GM19351 (cell line): ENCODE measurements around the gene ERVFRD-1.

Source experiments
- ATAC-seq: cut with Tn5 transposase; IDR thresholded peaks from one replicate; pipeline ENCODE4 v1.9.1; 2021; ENCODE audit warnings: mild to moderate bottlenecking, moderate library complexity; ENCODE audit not compliant: unreplicated experiment

ERVFRD-1 gene

DNA sequence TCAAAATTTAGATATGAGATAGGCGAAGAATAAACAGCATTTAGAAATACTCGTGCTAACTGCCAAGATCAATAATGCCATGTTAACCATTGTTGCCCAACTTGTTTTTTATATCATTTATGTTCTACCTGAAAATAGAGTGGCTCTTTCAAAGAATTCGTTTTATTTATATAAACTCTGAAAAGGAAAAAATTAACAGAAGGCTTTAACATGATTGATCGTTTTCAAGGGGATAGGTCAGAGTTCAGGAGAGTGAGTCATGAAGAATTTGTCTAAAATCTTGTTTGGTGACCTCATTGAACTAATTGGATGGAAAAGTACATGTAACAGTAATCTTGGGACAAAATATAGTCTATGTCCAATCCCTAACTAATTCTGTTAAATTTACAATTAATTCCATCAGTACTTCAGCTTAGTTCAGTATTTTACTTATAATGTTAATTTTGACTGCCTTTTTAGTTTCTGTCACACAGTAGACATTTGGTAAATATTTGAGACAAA lies 56.3 kb downstream of the ERVFRD-1 start:
- no peak for ATAC-seq

DNA sequence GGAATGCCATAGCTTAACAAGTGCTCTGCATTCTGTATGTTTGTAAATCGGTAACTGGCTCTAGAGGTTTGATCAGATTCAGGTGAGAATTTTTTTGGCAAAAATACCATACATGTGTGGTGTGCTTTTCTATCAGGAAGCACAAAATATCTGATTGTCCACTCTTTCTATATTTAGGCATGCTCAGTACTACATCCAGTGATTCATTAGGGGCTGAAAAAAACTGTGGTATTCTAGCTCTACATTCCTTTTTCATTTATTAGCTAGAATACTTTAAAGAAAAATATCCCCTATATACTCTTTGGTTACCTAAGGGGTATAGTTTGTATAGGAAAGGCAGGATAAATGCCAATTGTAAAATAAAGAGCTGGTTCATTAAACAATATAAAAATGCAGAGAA lies 56.8 kb downstream of the ERVFRD-1 start:
- ATAC-seq: no peak

DNA sequence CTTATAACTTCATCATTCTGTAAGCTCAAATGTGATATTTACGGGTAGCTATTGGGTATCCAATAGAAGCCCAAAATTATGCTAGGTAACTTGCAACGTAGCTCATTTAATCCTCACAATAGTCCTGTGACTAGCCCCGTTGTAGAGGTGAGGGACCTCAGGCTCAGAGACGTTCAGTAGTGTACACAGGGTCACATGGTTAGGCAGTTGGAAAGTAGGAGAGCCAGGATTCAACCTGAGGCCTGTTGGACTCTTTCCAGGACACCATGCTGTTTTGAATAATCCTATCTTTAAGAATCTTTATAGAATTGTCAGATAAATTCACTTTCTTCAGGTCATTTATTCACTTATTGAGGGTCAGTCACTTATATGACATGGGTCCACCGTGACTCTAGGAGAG lies 58.2 kb downstream of the ERVFRD-1 start:
- no peak for ATAC-seq
